Activated naive CD4-positive, alpha-beta T cell treated with anti-CD3 and anti-CD28 coated beads, Interleukin-2, amount 10 ng/mL, durations not matched to agents 7 days and 5 days (primary cell): ENCODE results near the gene GPT2.
A peak's percentile ranks its signal among the peaks of the same experiment; 100 is the strongest.

ENCODE experiments used
- CTCF ChIA-PET: fragments of 350-600 bp; sonication (Branson Sonifier 250); formaldehyde crosslinking; loops from one replicate; lab custom pipeline; 2021; ENCODE audit warnings: antibody characterized with exemption; lab: Charles Lee
- DNase-seq: peaks from one replicate; pipeline ENCODE4 v3.0.0-alpha.2; 2020
- H3K27ac Mint-ChIP-seq: one replicate; pipeline ENCODE4 v1.8.0; 2021; ENCODE audit warnings: mild to moderate bottlenecking, moderate library complexity, mixed read lengths
- H3K27me3 Mint-ChIP-seq: one replicate; pipeline ENCODE4 v1.8.0; 2021; ENCODE audit warnings: mild to moderate bottlenecking, mixed read lengths
- H3K36me3 Mint-ChIP-seq: one replicate; pipeline ENCODE4 v1.8.0; 2021; ENCODE audit warnings: mixed read lengths
- H3K4me1 Mint-ChIP-seq: one replicate; pipeline ENCODE4 v1.8.0; 2021; ENCODE audit warnings: mixed read lengths
- H3K4me3 Mint-ChIP-seq: one replicate; pipeline ENCODE4 v1.8.0; 2021; ENCODE audit warnings: mild to moderate bottlenecking, moderate library complexity, mixed read lengths
- H3K9me3 Mint-ChIP-seq: one replicate; pipeline ENCODE4 v1.8.0; 2021; ENCODE audit warnings: mixed read lengths

GPT2 gene

DNA sequence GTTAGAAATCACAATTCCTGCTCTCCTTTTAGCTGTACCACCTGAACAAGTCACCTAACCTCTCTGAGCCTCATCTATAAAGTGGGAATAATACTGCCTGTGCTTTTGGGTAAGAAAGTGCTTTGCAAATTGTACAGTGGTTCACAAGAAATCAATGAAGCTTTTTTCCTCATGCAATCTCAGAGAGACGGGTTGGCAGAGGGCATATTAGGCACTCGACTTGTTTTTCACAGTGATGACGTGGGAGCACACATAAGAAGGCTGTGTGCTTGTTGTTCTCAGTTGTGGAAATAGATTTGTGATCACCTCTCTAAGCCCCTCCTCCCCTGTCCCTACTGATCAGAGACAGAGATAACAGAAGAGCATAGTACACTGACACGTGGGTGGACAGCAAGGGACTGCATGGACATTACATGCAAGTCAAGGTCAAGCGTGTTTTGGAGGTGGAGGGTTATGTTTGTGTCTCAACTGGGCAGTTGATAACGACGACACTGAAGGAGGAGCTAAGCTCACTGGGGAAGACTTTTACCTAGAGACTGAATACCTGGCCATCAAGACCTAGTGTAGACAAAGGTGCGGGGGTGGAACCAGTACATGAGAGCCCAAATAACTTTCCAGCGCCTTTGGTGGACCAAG, 1.7 kb upstream of the GPT2 start:
- Mint-ChIP-seq H3K9me3 (no peaks in the 10 kb centered on the region), H3K27ac (no peak overlapping the region), H3K36me3 (peaks cover 2% of the 10 kb centered on the region), H3K4me1 (peaks cover 25% of the 10 kb centered on the region), H3K27me3 (peaks cover 74% of the 10 kb centered on the region), H3K4me3 (peak overlapping the region; percentile 4)
- DNase-seq = no peak
- CTCF ChIA-PET = interaction anchor here (2.7 kb wide), 1 partner anchor 25 kb away, joined by 14 read pairs; no protein-coding TSS in a partner anchor

DNA sequence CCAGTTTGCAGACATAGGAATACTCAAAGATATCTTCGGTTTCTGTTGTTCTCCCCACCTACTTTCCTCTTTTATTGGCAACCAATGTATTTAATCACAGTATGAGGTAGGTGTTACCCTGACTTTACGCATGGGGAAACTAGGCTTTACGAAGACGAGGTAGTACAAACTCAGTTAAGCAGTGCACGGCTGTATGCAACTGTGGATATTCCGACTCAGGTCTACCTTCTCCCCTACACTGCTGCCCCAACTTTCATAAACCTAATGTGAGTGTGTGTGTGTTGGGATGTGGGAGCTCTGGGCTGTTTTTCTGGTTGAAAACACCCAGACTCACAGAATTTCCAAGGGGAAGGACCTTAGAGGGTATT, 1.2 kb upstream of the GPT2 start:
- no peak for DNase-seq
- peak overlapping the region; percentile 74 for H3K4me3 Mint-ChIP-seq
- H3K4me1 Mint-ChIP-seq = peaks cover 25% of the 10 kb centered on the region
- peaks cover 74% of the 10 kb centered on the region for H3K27me3 Mint-ChIP-seq
- CTCF ChIA-PET = interaction anchor here (2.7 kb wide), 1 partner anchor 25 kb away, joined by 14 read pairs; no protein-coding TSS in a partner anchor
- H3K9me3 Mint-ChIP-seq = no peaks in the 10 kb centered on the region
- H3K36me3 Mint-ChIP-seq = peaks cover 2% of the 10 kb centered on the region
- no peak overlapping the region for H3K27ac Mint-ChIP-seq

DNA sequence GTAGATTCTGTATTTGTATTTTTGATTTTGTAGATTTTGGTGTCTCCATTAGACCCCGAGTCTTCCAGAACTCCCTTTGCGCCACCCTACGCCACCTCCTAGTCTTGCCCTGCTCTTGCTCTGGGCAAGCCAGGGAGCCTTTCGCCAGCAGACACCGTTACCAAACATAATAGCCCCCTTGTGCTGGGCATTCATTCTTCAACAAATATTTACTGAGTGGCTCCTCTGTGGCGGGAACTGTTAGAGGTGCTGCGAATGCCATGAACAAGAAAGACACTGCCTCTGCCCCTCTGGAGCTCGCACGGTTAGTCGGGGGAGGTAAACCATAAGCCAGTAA, 841 bp upstream of the GPT2 start:
- H3K4me1 Mint-ChIP-seq = peaks cover 25% of the 10 kb centered on the region
- H3K4me3 Mint-ChIP-seq = peak overlapping the region; percentile 74
- peaks cover 74% of the 10 kb centered on the region for H3K27me3 Mint-ChIP-seq
- DNase-seq = no peak
- no peaks in the 10 kb centered on the region for H3K9me3 Mint-ChIP-seq
- H3K27ac Mint-ChIP-seq = no peak overlapping the region
- CTCF ChIA-PET = interaction anchor here (1.1 to 2.7 kb wide), 3 partner anchors 10 to 29 kb away, joined by 3 to 14 read pairs (median 3); no protein-coding TSS in a partner anchor
- H3K36me3 Mint-ChIP-seq = peaks cover 2% of the 10 kb centered on the region

DNA sequence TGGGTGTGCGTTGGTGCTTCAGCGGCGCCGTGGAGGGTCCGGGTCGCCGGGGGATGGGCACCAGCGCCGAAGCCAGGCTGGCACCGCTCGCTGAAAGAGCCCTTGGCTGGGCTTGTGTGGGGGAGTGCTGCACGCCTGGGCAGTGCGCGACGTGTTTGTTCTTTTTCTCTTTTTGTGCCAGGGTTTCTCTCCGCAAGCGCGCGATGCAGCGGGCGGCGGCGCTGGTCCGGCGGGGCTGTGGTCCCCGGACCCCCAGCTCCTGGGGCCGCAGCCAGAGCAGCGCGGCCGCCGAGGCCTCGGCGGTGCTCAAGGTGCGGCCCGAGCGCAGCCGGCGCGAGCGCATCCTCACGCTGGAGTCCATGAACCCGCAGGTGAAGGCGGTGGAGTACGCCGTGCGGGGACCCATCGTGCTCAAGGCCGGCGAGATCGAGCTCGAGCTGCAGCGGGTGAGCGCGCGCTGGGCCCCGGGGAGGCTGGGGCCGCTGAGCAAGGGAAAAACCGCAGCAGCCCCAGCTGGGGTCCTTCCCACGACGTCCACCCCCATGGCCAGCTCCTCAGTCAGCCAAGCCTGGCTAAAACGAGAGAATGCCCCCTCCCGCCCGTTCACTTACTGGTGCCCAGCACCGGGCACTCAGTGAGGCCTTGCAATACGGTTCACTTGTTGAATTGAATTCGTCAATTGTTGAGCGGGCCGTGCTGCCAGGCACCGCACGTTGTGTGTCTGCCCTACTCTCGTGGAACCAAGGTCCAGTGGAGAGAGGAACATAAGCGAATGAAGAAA, 541 bp downstream of the GPT2 start:
- Mint-ChIP-seq H3K4me3 (peak overlapping the region; percentile 74), H3K4me1 (peaks cover 25% of the 10 kb centered on the region), H3K36me3 (peaks cover 2% of the 10 kb centered on the region), H3K27me3 (peaks cover 67% of the 10 kb centered on the region), H3K27ac (no peak overlapping the region), H3K9me3 (no peaks in the 10 kb centered on the region)
- CTCF ChIA-PET = interaction anchor here (1.5 to 2.7 kb wide), 2 partner anchors 23 to 31 kb away, joined by 3 to 14 read pairs; no protein-coding TSS in a partner anchor
- peak; percentile 46 for DNase-seq

DNA sequence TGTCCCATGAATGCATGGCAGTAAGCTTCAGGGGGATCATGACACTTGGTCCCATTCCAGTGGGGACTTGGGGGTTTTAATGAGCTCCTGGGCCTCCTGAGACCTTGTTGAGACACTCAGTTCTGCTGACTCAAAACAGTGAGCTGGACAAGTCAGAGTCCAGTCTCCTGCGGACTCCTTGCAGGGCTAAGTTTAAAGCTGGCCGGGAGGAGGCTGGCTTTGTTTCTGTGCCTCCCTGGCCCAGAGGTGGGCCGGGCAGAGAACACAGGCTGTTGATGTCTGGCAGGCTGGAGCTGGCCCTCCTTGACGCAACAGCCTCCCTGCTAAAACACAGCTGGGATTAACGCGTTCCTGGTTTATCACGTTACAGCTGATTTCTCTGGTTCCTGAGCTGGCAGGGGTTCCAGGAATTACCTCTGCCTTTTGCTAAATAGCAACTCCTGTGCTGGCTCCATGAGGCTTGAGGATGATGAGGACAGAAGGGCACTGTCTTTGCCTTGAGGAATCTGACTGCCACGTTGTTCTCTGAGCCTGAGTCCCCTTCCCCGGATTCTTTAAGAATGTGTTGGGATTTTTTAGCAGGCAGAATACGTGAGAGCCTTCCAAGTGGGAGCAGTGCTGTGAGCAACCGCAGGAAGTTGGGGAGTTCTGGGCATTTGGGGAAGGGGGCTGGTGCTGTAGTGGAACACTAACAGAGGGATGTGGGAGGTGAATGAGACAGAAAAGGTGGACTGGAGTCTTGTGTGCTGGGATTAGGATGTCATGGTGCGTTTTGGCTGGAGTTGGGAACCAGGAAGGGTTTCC, 2.0 kb downstream of the GPT2 start:
- CTCF ChIA-PET = interaction anchor here (0.5 to 1.6 kb wide), 2 partner anchors 22 to 53 kb away, joined by 3 to 4 read pairs; no protein-coding TSS in a partner anchor
- Mint-ChIP-seq H3K36me3 (peaks cover 2% of the 10 kb centered on the region), H3K4me3 (no peak overlapping the region), H3K9me3 (no peaks in the 10 kb centered on the region), H3K27me3 (peaks cover 54% of the 10 kb centered on the region), H3K27ac (no peak overlapping the region), H3K4me1 (peaks cover 25% of the 10 kb centered on the region)
- DNase-seq = no peak

DNA sequence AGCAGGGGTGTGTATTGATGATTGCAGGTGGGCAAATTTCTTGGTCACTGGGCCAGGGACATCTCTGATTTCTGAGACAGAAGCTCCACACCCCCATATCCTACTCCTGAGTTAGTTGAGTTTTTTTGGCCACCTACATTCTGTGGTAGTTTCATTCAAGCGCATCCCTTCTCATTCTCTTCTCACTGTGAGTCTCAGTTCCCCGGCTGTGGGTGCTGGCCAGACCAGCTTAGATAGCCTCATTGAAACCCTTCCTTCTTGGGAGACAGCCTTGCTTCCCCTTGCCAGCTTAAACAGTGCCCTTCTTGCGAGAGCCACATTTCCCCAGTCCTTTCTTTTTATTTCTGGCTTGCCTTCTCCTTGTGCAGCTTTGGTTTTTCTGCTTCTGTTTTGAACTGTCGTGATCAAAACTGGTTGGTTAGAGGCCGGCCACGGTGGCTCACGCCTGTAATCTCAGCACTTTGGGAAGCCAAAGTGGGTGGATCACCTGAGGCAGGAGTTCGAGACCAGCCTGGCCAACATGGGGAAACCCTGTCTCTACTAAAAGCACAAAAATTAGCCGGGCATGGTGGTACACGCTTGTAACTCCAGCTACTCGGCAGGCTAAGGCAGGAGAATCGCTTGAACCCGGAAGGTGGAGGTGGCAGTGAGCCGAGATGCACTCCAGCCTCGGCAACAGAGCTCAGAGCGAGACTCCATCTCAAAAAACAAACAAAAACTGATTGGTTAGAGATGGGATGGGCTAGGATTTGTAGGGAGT, 2.8 kb downstream of the GPT2 start:
- Mint-ChIP-seq H3K4me3 (no peak overlapping the region), H3K9me3 (no peaks in the 10 kb centered on the region), H3K4me1 (peaks cover 25% of the 10 kb centered on the region), H3K36me3 (peaks cover 2% of the 10 kb centered on the region), H3K27me3 (peaks cover 48% of the 10 kb centered on the region), H3K27ac (no peak overlapping the region)
- CTCF ChIA-PET = interaction anchor here (0.5 to 1.6 kb wide), 2 partner anchors 21 to 52 kb away, joined by 3 to 4 read pairs; no protein-coding TSS in a partner anchor
- no peak for DNase-seq

DNA sequence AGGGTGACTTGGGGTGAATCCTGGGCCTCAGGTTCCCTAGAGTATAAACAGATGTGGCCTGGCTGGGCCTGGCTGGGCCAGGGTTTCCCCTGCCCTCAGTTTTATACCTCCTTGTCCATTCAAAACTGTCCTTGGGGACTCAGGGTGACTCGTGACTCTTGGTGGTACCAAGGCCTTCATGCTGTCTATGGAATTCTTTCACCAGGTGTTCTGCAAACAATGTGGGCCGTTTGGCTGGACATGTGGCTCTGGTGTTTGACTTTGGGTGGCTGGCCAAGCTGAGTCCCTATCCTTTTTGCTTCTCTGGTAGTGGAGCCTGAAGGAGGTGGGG, 3.3 kb downstream of the GPT2 start:
- Mint-ChIP-seq H3K27me3 (peaks cover 43% of the 10 kb centered on the region), H3K4me3 (no peak overlapping the region), H3K36me3 (peaks cover 2% of the 10 kb centered on the region), H3K9me3 (no peaks in the 10 kb centered on the region), H3K4me1 (peaks cover 22% of the 10 kb centered on the region), H3K27ac (no peak overlapping the region)
- CTCF ChIA-PET = interaction anchor here (1.6 kb wide), 1 partner anchor 21 kb away, joined by 4 read pairs; no protein-coding TSS in a partner anchor
- DNase-seq = no peak

DNA sequence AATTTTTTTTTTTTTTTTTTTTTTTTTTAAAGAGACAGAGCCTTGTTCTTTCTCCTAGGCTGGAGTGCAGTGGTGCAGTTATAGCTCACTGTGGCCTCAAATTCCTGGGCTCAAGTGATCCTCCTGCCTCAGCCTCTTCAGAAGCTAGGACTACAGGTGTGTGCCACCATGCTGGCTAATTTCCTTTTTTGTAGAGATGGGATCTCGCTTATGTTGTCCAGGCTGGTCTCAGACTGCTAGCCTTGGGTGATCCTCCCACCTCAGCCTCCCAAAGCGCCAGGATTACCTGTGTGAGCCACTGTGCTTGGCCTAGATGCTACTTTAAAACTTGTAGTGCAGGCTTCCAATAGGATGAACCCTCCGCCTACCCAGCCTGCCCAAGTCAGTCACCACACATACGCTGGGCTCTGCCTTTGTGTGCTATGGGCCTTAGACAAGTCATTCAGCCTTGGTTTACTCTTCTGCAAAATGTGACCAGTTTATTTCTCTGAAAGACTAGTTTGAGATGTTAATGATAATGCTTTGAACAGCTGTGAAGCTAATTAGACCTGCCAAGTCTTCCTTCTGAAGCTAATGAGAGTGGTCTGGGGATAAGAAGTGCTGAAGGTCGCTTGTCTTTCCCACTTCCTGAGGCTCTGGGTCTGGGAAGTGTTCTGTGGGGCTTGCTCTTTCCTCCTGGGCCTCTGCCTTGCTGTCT, 5.2 kb downstream of the GPT2 start:
- no peak overlapping the region for H3K4me3 Mint-ChIP-seq
- peaks cover 12% of the 10 kb centered on the region for H3K4me1 Mint-ChIP-seq
- H3K9me3 Mint-ChIP-seq = no peaks in the 10 kb centered on the region
- H3K36me3 Mint-ChIP-seq = peaks cover 2% of the 10 kb centered on the region
- CTCF ChIA-PET = interaction anchor here (1.2 kb wide), 1 partner anchor 32 kb away, joined by 3 read pairs; no protein-coding TSS in a partner anchor
- H3K27me3 Mint-ChIP-seq = peaks cover 26% of the 10 kb centered on the region
- H3K27ac Mint-ChIP-seq = no peak overlapping the region
- no peak for DNase-seq

DNA sequence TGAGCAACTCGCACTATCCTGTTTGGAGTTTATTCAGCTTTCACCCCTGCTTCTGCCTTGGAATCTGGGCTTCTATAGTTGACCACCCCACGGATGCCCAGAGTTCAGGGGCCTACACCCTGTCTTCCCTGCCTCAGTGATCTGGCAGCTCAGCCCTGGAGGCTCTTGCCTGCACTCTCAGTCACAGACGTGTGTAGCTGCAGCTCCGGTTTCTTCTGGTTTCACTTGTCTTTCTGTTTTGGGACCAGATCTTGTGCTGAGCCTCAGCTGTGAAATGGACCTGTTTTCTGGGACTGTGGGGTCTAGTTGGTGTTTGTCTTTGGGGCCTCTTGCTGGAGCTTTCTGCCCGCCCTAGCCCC, 5.8 kb downstream of the GPT2 start:
- no peak for DNase-seq
- H3K27ac Mint-ChIP-seq = no peak overlapping the region
- no peaks in the 10 kb centered on the region for H3K9me3 Mint-ChIP-seq
- no peak overlapping the region for H3K4me3 Mint-ChIP-seq
- H3K27me3 Mint-ChIP-seq = peaks cover 22% of the 10 kb centered on the region
- CTCF ChIA-PET = interaction anchor here (1.2 kb wide), 1 partner anchor 32 kb away, joined by 3 read pairs; no protein-coding TSS in a partner anchor
- H3K4me1 Mint-ChIP-seq = peaks cover 11% of the 10 kb centered on the region
- H3K36me3 Mint-ChIP-seq = peaks cover 2% of the 10 kb centered on the region

DNA sequence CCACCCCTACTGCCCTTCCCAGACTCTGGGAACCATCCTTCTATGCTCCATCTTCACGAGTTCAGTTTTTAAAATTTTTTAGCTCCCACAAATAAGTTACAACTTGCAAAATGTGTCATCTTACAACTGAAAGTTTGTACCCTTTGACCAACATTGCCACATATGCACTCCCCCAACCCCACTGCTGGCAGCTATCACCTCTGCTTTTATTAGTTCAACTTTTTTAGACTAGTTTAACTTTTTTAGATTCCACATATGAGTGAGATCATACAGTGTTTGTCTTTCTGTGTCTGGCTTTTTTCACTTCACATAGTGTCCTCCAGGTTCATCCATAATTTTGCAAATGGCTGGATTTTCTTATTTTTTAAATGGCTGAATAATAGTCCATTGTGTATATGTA, 7.7 kb downstream of the GPT2 start:
- no peaks in the 10 kb centered on the region for H3K9me3 Mint-ChIP-seq
- H3K4me3 Mint-ChIP-seq = no peak overlapping the region
- no peak overlapping the region for H3K27ac Mint-ChIP-seq
- CTCF ChIA-PET = interaction anchor here (0.5 kb wide), 1 partner anchor 21 kb away, joined by 3 read pairs; no protein-coding TSS in a partner anchor
- H3K36me3 Mint-ChIP-seq = no peaks in the 10 kb centered on the region
- peaks cover 2% of the 10 kb centered on the region for H3K27me3 Mint-ChIP-seq
- no peaks in the 10 kb centered on the region for H3K4me1 Mint-ChIP-seq
- no peak for DNase-seq

DNA sequence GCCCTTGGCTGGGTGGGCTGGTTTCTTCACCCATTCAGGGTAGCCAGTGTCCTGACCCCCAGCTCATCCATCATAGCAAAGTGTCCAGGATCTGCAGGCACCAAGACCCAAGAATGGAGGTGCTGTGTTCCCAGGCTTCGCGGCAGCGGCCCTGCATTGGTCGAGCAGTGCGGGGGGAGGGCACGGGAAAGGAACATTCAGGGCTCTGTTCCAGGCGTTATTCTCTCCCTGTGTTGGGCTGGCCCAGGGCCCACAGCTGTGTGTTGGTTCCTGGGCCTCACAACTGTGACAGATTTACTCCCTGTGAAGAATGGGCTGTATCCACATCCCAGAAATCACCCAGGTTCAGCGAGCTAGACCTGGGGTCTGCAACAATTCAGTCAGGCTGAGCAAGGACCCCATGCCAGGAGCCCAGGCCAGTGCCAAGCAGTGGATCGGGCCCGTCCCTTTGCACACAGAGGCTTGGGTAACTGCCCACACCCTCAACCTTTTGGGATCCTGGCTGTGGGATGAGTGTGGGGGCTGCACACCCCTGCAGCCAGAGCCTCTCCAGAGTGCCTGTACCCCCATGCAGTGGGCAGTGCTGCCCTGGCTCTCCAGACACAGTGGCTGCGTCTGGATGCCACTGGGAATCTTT, 10.0 kb downstream of the GPT2 start:
- Mint-ChIP-seq H3K36me3 (no peaks in the 10 kb centered on the region), H3K9me3 (no peaks in the 10 kb centered on the region), H3K4me1 (no peaks in the 10 kb centered on the region), H3K4me3 (no peak overlapping the region), H3K27ac (no peak overlapping the region), H3K27me3 (no peaks in the 10 kb centered on the region)
- CTCF ChIA-PET = interaction anchor here (0.7 kb wide), 1 partner anchor 47 kb away, joined by 3 read pairs; no protein-coding TSS in a partner anchor
- no peak for DNase-seq

DNA sequence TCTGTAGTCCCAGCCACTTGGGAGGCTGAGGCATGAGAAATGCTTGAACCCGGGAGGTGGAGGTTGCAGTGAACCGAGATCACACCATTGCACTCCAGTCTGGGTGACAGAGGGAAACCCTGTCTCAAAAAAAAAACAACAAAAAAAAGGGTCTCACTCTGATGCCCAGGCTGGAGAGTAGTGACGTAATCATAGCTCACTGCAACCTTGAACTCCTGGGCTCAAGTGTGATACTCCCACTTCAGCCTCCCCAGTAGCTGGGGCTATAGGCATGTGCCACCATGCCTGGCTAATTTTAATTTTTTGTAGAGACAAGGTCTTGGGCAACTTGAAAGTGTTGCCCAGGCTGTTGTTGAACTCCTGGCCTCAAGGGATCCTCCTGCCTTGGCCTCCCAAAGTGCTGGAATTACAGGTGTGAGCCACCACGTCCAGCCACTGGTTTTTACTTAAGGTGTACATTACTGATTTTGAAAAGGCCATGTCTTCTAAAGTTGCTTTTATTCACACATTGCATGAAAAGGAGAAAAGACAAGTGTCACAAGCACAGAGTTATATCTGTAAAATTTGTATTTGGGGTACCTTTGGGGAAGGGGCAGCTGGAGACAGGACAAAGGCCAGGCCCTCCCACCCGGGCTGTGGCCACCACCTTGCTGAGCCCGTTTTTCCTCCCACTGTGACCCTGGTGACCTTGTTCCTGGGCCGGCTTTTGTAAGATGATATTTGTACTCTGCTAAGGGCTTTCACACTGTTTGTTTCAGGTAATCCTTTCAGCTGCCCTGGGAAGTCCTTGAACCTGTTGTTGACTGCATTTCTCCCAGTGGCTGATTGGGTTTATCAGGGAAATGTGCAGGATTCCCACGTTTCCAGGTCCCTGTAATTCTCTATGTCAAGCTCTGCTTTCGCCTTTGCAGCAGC, 11.5 kb downstream of the GPT2 start:
- Mint-ChIP-seq H3K4me1 (no peaks in the 10 kb centered on the region), H3K36me3 (no peaks in the 10 kb centered on the region), H3K9me3 (no peaks in the 10 kb centered on the region), H3K27ac (no peak overlapping the region), H3K27me3 (no peaks in the 10 kb centered on the region), H3K4me3 (no peak overlapping the region)
- DNase-seq = no peak
- CTCF ChIA-PET = interaction anchor here (0.9 to 1.1 kb wide), 2 partner anchors 14 to 38 kb away, joined by 3 to 4 read pairs; no protein-coding TSS in a partner anchor
